Hypothalamus (tissue), 51 donors: ENCODE measurements around the gene ASB2.

Experiments used
- DNase-seq, 51 donors: peaks; one replicate each; lab custom pipeline; 2025; lab: John Stamatoyannopoulos, UW

Gene ASB2

GRCh38 chr14:93976477-93977057, at the start of gene ASB2:
ASB2 (minus strand) TSS chr14:93976570; CDS start chr14:93964539, 12,031 bp downstream.
- peak in 1 of 51 donors; percentile 14 for DNase-seq

GRCh38 chr14:94025720-94026119, 49.4 kb upstream of the ASB2 start:
- DNase-seq, result no peak

- no peak for DNase-seq
Observed at GRCh38 chr14:94024549-94024948, 48.2 kb upstream of the ASB2 start.

- no peak for DNase-seq
Observed at GRCh38 chr14:94022532-94023411, 46.4 kb upstream of the ASB2 start.

- DNase-seq, result no peak
Observed at GRCh38 chr14:94021416-94022157, 45.2 kb upstream of the ASB2 start.

GRCh38 chr14:94021001-94021400, 44.6 kb upstream of the ASB2 start:
- no peak for DNase-seq

- no peak for DNase-seq
Observed at GRCh38 chr14:94020267-94020666, 43.9 kb upstream of the ASB2 start.

- DNase-seq, result no peak
Observed at GRCh38 chr14:94019329-94019728, 43.0 kb upstream of the ASB2 start.

- no peak for DNase-seq
Observed at GRCh38 chr14:94018308-94018707, 41.9 kb upstream of the ASB2 start.

GRCh38 chr14:94016446-94016976, 40.1 kb upstream of the ASB2 start:
- no peak for DNase-seq

- DNase-seq, result no peak
Observed at GRCh38 chr14:94015223-94015622, 38.9 kb upstream of the ASB2 start.

- DNase-seq, result no peak
Observed at GRCh38 chr14:94014382-94014781, 38.0 kb upstream of the ASB2 start.

GRCh38 chr14:94011795-94012194, 35.4 kb upstream of the ASB2 start:
- DNase-seq, result no peak

GRCh38 chr14:94010625-94011024, 34.3 kb upstream of the ASB2 start:
- no peak for DNase-seq

- DNase-seq, result peak in 1 of 51 donors; percentile 13
Observed at GRCh38 chr14:94009767-94010166, 33.4 kb upstream of the ASB2 start.

GRCh38 chr14:94008234-94008633, 31.9 kb upstream of the ASB2 start:
- DNase-seq, result no peak

- DNase-seq, result no peak
Observed at GRCh38 chr14:94005324-94006073, 29.1 kb upstream of the ASB2 start.

GRCh38 chr14:94004015-94004414, 27.6 kb upstream of the ASB2 start:
- no peak for DNase-seq

- no peak for DNase-seq
Observed at GRCh38 chr14:94003397-94003796, 27.0 kb upstream of the ASB2 start.
